Suprapubic skin (tissue), 4 donors: ENCODE results near the gene ABCC2. TPM values are rescaled to one million over a fixed set of nuclear protein-coding genes. Genes with fewer than 3 reads are reported as not detected.

ENCODE experiments used
- DNase-seq, 2 donors: peaks; one replicate each; pipeline ENCODE4 v3.0.0-alpha.2; 2019; ENCODE audit warnings: low spot score in 2 of 2
- H3K27ac ChIP-seq: fragments of 200-600 bp; sonication (generic); one replicate; pipeline ENCODE4 v1.5.1; 2019
- H3K27me3 ChIP-seq: fragments of 200-600 bp; sonication (generic); one replicate; pipeline ENCODE4 v1.5.1; 2019
- H3K36me3 ChIP-seq: fragments of 200-600 bp; sonication (generic); one replicate; pipeline ENCODE4 v1.5.1; 2019
- H3K4me1 ChIP-seq: fragments of 200-600 bp; sonication (generic); one replicate; pipeline ENCODE4 v1.5.1; 2019
- H3K4me3 ChIP-seq: fragments of 200-600 bp; sonication (generic); one replicate; pipeline ENCODE4 v1.5.1; 2019; ENCODE audit warnings: mild to moderate bottlenecking
- H3K9me3 ChIP-seq: fragments of 200-600 bp; sonication (generic); one replicate; pipeline ENCODE4 v1.5.1; 2019
- EP300 ChIP-seq: sonication (generic); formaldehyde crosslinking; IDR thresholded peaks from one replicate; pipeline ENCODE4 v1.6.1; 2017; ENCODE audit warnings: antibody characterized with exemption
- POLR2A ChIP-seq, 2 donors: fragments of 450-650 bp; IDR thresholded peaks; one replicate each; pipeline ENCODE4 v1.6.1; 2017; ENCODE audit warnings: antibody characterized with exemption in 2 of 2, mild to moderate bottlenecking in 2 of 2, moderate library complexity in 2 of 2
- POLR2AphosphoS5 ChIP-seq, 3 donors: sonication (generic); formaldehyde crosslinking; IDR thresholded peaks; one replicate each; pipeline ENCODE4 v1.6.1; 2017; ENCODE audit warnings: antibody characterized with exemption in 3 of 3
- WGBS: methylation state at CpG from one replicate; pipeline ENCODE4 v1.1.5; 2018; 5-methylcytosine and 5-hydroxymethylcytosine counted together
- total RNA-seq, 4 donors: library from RNA; depleted of rRNA; stranded (reverse); fragments of >200 nt; gene quantifications; one replicate each; pipeline ENCODE4 v1.1.0, GENCODE V29; 2016
- TF ChIP-seq, protein P1 (sequence below), 2 donors: fragments of 200-600 bp in 1 of 2; fragments of 450-650 bp in 1 of 2; sonication (generic) in 1 of 2; IDR thresholded peaks; one replicate each; pipeline ENCODE4 v1.5.1; 2016 to 2019; ENCODE audit warnings: antibody characterized with exemption in 2 of 2, mild to moderate bottlenecking in 1 of 2, moderate library complexity in 1 of 2

The ABCC2 gene
- total RNA-seq, 4 donors from 2014 or later: 1.4 to 4.4 (median 2.7) TPM

DNA sequence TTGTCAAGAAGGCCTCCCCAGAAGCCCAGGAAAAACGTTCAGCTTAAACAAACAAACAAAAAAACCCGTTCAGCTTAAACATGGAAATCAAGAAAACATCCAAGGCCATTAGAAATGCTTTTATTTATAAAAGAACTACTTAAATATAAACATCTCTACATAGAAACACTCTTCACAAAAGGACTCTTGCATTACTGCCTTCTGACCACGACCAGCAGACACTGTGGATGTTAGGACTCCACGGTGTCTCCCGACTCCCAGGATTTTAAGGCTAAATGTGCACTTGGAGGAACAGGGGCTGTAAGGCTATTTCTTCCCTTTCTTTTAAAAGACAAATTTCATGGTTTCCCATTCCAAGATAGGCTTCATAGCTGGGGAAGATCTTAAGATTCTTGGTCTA is 93.0 kb downstream of the ABCC2 start:
- H3K36me3 ChIP-seq: peaks cover 53% of the 10 kb centered on the region
- 84% methylated on average over 5 of the region's 5 CpGs for WGBS
- TF ChIP-seq, protein P1, sequence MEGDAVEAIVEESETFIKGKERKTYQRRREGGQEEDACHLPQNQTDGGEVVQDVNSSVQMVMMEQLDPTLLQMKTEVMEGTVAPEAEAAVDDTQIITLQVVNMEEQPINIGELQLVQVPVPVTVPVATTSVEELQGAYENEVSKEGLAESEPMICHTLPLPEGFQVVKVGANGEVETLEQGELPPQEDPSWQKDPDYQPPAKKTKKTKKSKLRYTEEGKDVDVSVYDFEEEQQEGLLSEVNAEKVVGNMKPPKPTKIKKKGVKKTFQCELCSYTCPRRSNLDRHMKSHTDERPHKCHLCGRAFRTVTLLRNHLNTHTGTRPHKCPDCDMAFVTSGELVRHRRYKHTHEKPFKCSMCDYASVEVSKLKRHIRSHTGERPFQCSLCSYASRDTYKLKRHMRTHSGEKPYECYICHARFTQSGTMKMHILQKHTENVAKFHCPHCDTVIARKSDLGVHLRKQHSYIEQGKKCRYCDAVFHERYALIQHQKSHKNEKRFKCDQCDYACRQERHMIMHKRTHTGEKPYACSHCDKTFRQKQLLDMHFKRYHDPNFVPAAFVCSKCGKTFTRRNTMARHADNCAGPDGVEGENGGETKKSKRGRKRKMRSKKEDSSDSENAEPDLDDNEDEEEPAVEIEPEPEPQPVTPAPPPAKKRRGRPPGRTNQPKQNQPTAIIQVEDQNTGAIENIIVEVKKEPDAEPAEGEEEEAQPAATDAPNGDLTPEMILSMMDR (IDR thresholded peaks at IDR 0.05): no peak
- TF ChIP-seq POLR2A (IDR thresholded peaks at IDR 0.05) (no peak), POLR2AphosphoS5 (IDR thresholded peaks at IDR 0.05) (no peak), EP300 (no peak)
- H3K27me3 ChIP-seq: no peaks in the 10 kb centered on the region
- H3K4me1 ChIP-seq: no peaks in the 10 kb centered on the region
- DNase-seq: no peak
- H3K27ac ChIP-seq: no peak overlapping the region
- H3K9me3 ChIP-seq: no peaks in the 10 kb centered on the region
- no peak overlapping the region for H3K4me3 ChIP-seq

DNA sequence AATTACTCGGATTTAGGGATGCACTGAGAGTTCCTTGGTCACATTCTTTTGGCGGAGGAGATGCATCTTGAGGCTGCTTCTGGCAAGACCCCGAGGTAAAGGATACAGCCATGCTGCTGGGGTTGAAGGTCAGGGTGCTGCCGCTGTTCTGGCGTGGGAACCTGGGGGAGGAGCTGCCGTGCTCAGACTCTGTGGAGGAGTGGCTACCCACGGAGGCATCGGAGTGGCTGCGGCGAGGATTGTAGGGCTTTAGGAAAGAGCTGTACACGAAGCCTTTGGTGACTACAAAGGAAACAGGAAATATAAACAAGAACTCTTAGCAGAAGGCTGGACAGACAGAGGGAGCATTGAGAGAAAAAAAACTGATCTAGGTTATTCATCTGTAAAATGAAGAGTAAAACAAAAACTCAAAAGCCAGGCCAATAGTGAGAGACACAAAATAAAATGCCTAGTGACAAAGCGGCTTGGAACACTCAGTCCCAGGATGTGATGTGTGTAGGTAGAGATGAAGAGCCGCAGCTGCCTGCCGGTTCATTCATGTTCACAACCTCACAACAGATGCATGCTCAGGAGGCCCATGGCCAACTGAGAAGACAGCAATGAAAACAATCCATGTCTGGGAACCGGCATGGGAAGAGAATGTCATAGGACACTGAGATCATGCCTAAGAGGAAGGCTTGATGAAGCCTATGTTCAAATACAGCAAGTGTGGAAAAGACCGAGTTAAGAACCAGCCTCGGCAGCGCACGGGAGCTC is 97.8 kb downstream of the ABCC2 start:
- WGBS: 85% methylated on average over 18 of the region's 19 CpGs
- Histone ChIP-seq H3K4me3 (no peak overlapping the region), H3K4me1 (no peaks in the 10 kb centered on the region), H3K9me3 (no peaks in the 10 kb centered on the region), H3K27ac (no peak overlapping the region), H3K36me3 (peaks cover 98% of the 10 kb centered on the region), H3K27me3 (no peaks in the 10 kb centered on the region)
- no peak for DNase-seq
- no peak for TF ChIP-seq POLR2A (IDR thresholded peaks at IDR 0.05)
- no peak for TF ChIP-seq POLR2AphosphoS5 (IDR thresholded peaks at IDR 0.05)
- TF ChIP-seq EP300: no peak
- TF ChIP-seq, protein P1 (IDR thresholded peaks at IDR 0.05): no peak

DNA sequence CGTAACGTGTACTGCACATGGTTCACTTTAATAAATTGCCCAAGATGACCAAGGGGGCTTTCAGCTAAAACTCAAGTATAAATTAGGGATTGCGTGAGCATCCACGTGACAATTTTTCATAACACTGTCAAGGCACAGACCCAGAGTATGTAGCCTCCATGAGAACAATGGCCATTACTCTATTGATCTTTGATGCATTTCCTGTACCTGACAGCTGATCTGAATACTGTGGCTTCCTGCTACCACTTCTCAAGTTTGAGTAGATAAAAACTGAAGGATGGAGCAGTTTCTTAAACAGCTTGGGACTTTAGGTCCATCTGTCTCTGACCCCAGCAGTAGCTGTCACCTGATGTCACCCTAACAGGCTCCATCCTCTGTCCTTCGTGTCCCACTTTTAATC is 98.9 kb downstream of the ABCC2 start:
- H3K27ac ChIP-seq: no peak overlapping the region
- H3K9me3 ChIP-seq: no peaks in the 10 kb centered on the region
- no peak for TF ChIP-seq POLR2A (IDR thresholded peaks at IDR 0.05)
- TF ChIP-seq EP300: no peak
- TF ChIP-seq, protein P1 (IDR thresholded peaks at IDR 0.05): no peak
- TF ChIP-seq POLR2AphosphoS5 (IDR thresholded peaks at IDR 0.05): no peak
- WGBS: 90% methylated on average over 5 of the region's 5 CpGs
- no peaks in the 10 kb centered on the region for H3K4me1 ChIP-seq
- H3K4me3 ChIP-seq: no peak overlapping the region
- H3K36me3 ChIP-seq: peaks cover 98% of the 10 kb centered on the region
- no peaks in the 10 kb centered on the region for H3K27me3 ChIP-seq
- DNase-seq: no peak

DNA sequence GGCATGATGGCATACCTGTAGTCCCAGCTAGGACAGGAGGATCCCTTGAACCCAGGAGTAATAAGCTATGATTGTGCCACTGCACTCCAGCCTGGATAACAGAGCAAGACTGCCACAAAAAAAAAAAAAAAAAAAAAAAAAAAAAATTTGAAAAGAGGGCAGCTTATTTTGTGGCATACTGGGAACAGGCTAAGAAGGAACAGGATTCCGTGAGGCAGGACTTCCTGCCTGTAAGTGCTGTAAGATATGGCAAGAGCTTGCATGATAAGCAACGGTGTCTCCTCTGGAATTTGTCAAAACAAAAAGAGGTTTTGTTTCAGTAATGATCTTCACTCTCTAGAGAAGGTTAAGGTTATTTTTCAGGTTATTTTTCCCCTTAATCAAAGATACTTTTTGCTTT is 101.1 kb downstream of the ABCC2 start:
- Histone ChIP-seq H3K36me3 (peaks cover 98% of the 10 kb centered on the region), H3K9me3 (no peaks in the 10 kb centered on the region), H3K27me3 (no peaks in the 10 kb centered on the region), H3K4me3 (no peak overlapping the region), H3K27ac (no peak overlapping the region), H3K4me1 (no peaks in the 10 kb centered on the region)
- DNase-seq: no peak
- TF ChIP-seq POLR2AphosphoS5 (IDR thresholded peaks at IDR 0.05): no peak
- no peak for TF ChIP-seq EP300
- no peak for TF ChIP-seq POLR2A (IDR thresholded peaks at IDR 0.05)
- TF ChIP-seq, protein P1 (IDR thresholded peaks at IDR 0.05): no peak
- WGBS: 84% methylated on average over 2 of the region's 2 CpGs

DNA sequence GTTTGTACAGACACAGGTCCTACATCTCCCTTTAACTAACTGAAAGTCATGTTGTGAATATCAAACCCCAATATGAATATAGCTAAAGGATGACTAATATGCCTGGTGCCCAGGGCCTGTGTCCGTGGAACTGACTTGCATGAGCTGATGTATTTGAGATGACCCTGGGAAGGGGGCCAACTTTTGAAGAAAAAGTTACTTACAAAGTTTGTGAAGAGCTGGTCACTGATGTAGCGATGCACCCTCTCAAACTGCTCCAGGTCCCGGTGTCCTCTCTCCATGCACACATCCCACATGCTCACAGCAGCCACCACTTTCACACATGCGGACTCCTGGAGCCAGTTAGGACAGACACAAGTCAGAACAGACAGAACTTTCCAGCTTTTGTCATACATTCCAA is 106.2 kb downstream of the ABCC2 start:
- 78% methylated on average over 4 of the region's 4 CpGs for WGBS
- Histone ChIP-seq H3K27me3 (no peaks in the 10 kb centered on the region), H3K36me3 (peaks cover 81% of the 10 kb centered on the region), H3K4me3 (no peak overlapping the region), H3K27ac (no peak overlapping the region), H3K9me3 (no peaks in the 10 kb centered on the region), H3K4me1 (no peaks in the 10 kb centered on the region)
- TF ChIP-seq EP300 (no peak), POLR2A (IDR thresholded peaks at IDR 0.05) (no peak), POLR2AphosphoS5 (IDR thresholded peaks at IDR 0.05) (no peak)
- TF ChIP-seq, protein P1 (IDR thresholded peaks at IDR 0.05): no peak
- no peak for DNase-seq
